ENCODE results near the gene LPO. TPM values are rescaled to one million over a fixed set of nuclear protein-coding genes. Genes with fewer than 3 reads are reported as not detected.

Gene LPO
- polyA plus RNA-seq, 3 donors, result 0.04 to 0.13 (median 0.09) TPM

DNA sequence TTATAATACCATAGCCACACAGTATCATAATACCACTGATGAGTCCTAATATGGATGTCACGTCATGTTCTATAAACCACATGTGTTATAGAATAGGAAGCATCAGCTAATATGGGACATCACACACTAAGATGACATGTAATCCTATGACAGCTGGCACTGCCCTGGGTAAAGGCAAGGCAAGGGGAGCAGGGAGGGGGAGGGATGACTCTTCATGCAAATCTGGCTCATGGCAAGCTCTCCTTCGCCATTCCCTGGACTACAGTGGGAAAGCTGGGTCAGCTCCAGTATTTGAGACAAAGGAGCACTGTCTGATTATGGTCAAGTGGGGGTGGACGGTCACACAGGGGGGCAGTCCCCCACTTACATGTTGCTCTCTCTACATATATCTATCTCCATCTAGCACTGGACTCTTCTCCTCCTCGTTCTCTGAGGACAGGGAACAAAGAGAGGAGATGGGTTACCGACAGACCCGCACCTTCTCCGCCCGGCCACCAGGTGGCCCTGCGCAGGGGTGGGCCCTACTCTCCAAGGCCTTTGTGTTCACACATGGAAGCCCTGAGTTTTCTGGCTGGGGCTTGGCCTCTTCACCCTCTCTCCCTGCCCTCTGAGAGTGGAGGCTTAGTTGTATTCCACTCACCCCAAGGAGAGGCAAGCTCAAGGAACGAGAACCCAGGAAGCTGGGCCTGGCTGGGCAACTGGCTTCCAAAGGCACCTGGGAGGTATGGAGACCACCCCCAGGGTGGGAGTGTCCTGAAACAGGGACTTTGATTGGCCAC, 65.8 kb downstream of the LPO start:
- no peak for DNase-seq

DNA sequence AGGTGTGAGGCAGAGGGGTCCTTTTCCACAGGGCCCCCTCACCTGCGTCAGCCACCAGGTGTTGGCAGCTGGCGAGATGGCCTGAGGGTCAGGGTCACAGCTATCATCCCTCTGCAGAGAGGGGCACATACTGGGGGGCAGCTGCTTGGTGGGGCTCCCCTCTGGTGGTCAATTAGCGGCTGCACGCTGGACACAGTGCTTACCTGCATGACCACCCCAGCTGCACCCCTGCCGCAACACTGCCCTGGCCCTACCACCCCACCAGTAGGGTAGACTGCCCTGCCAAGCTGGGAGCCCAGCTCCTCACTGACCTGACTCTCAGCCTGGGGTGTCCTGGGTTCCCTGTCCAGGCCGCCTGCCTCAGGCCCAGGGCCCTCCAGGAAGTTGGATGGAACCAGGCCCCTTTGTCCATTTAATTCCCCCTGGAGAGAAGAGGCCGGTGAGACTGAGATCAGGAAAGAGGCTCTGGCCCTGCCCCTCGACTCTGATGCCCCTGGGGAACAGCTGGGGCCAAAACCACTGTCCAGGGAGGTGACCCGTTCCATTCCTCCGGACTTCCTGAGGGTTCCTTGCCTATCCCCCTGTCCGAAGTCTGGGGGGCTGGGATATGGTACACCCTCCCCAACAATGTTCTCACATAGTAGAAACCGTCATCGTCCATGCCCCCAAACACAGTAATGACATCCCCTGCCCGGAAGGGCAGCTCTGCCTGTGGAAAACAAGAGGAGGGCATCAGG, 66.5 kb downstream of the LPO start:
- DNase-seq, result no peak

DNA sequence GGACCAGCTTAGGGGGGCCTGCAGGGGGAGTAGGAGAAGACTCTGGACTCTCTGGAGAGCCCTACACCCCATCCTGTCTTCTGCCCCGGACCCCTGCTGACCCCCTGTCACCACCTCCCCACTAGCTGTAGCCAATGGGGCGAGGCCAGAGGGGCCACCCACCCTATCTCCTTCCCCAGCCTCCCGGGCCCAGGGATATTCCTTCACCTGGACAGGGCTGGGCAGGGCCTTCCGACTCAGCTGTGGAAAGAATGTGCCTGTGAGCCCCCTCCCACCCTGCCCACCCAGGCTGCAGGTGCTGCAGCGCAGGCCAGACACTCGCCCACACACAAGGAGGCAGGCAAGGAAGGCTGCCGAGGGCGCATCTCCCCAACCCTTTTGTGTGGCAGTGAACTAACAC, 67.2 kb downstream of the LPO start:
- no peak for DNase-seq

DNA sequence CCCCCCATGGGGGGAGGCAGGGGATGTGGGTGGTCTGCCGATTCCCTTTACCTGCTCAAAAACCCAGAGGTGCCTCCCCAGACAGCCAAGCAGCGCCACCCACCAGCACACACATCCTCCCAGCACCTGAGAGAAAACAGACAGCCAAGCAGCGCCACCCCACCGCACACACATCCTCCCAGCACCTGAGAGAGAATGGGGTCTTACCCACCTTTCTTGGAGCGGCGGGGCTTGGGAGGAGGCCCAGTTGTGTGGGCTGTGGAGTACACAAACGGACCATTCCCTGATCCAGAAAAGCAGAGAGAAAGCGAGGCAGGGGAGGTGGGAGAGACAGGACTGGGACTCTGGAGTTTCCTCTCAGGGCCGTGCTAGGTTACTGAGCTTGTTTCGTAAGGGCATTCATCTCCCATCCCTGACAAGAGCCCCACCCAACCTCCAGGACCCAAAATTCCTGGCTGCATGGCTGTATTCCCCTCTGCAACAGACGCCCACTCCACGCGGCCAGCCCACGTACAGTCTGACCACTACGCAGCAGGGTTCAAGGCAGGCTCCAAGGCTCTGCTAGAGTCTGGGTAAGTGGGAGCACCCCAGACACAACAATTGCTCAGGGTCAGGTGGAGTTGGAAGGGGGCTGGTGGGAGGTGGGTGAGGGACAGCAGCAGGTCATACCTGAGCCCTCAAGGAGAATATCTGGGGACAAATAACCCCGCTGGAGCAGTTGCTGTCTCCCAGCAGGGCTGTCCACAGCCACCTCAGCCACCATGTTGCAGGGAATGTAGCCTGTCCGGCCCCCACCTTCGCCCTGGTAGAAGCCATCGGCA, 68.0 kb downstream of the LPO start:
- DNase-seq, result no peak

DNA sequence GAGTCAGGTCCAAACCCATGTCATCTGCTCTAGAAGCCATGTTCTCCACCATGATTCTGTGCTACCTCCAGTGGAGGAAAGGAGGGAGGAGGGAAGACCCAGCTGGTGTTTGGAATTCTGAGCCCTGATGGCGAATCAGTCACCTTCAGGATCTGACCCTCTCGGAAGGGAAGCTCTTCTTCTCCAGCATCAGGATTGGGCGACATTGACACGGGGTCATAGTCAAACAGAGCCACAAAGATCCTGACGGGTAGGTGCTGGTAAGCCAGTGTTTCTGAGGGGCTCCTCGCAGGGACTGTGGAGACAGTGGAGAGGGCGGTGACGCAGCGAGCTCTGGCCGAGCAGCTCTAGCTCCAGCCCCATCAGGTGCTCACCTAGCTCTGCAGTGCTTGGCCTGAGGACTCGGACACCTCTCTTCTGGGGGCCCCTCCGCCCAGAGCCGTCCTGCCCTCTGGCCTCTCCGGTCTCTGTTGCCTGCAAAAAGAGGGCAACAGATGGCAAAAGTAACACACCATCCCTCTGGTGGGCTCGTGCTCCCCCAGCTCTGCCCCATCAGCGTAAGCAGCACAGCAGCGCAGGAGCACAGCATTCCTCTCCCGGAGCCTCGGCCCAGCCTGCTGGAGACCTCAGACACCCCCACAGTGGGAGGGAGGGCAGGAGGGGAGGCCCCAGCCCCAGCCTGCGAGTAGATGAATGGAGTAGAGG, 69.2 kb downstream of the LPO start:
- DNase-seq, result no peak

DNA sequence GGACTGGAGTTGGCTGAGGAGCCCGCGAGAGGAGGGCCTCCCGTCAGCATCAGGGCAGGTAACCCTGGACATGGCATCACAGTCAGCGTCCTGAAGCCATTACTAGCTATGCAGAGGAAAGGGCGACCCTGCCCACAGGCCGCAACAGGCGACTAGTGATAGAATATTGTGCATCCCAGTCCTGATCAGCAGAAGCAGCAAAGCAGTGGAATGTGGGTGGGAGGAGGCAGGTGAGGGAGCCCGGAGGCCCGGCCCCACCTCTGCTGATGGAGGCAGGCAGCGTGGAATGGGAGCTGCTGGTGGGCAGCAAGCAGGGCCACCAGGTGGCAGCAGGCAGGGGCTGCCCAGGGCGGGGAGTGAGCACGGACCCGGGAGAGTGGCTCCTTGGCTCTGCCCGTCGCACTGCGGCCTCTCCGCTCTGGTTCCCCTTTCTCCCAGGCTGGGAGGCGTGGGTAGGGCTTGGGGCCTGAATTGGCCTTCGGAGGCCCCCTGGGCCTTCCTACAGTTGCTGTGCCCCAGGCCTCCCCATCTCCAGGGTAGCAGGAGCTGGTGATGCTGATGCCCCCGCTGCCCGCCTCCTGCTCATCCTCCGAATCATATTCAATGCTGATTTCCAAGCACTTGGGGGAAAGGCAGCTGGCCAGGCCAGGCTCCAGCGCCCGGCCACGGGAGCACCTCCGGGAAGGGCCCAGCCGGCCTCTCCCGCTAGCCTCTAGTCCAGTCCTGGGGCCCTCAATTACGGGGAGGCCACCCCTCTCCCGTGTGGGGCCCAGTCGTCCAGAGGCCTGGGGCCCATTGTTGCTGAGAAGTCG, 70.0 kb downstream of the LPO start:
- DNase-seq, result no peak

DNA sequence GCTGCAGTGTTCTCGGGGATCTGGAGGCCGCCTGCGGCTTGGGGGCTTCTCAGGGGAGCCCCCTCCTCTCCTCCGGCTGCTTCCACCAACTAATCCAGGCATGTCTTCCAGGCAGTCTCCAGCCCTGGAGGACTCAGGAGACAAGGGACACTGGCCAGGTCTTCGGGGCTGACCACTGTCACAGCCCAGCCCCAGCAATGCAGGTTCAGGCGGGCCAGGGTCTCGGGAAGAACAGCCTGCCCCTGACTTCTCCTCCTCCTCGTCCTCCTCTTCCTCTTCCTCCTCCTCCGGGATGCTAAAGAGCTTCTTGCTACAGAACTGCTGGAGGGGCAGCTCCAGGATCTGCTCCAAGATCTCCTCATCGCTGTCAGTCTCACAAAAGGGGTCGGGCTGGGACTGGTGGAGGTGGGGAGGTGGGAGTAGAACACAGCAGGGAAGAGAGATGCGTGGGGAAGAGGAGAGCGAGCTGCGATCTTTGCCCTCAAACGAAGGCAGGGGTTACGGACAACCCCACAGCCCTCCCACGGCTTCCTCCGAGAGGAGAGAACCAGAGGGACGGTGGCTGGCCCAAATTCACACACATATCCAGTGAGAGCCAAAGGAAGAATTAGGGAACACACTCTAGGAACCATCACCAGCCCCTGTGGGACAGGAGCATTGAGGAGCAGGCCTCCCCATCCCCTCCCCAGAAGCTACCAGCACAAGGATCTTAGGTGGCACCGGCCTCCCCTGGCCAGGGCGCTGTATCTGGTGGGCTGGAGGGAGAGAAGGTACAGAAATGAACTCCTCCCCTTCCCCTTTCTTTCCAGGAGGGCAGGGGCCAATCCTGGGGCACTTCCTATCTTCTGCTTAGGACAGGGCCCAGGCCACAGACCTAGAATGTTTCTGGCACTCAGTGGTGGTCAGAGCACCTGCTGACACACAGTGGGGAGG, 70.9 kb downstream of the LPO start:
- DNase-seq, result no peak

DNA sequence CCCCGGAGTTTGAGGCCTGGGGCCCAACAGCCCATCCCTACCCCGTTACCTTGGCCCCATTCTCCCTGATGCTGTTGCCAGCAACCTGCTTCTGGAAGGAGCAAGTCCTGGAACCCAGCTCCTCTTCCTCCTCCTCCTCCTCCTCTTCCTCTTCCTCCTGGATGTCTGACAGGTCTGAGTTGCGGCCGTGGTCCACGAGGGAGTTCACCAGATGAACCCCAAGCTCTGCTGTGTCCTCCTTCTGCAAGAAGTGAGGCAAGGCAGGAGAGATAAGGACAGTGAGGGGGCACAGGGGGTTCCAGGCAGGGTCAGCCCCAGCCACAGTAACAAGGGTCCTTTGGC, 71.5 kb downstream of the LPO start:
- no peak for DNase-seq

DNA sequence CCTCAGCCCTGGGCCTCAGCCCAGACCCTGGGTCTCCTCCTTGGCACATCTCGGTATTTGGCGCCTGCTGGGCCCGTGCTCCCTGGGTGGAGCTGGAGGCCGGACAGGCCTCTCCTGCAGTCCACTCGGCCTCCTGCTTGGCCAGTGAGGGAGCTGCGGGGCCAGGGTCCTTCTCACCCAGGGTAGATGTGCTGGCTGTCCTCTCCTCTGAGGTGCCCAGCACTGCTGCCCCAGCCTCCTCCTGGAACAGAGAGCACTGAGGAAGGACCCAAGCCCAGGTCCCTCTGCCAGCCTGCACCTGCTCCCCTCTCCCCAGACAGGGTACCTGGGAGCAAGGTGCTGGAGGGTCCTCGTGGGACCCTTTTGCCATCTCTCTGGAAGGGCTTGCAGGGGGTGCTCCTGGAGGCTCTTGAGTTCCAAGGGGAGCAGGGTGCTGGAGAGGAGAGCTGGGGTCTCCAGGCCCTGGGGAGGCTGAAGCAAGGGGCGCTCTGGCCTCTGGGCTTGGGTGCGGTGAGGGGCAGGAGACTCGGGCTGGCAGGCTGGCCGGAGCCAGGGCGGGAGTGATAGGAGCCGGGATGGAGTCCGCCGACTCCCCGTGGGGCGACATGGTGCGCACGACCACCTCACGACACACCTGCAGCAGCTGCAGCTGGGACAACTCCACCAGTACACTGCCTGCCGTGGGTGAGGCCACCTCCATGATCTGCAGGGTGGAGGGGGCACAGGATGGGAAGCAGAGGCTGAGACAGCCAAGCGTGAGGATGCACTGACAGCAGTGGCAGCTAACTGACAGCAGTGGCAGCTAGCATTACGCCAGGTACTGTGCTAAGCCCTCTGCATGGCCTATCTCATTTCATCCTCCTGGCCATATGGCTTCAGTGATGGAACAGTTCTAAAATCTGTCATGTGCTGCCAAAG, 72.4 kb downstream of the LPO start:
- DNase-seq, result no peak

DNA sequence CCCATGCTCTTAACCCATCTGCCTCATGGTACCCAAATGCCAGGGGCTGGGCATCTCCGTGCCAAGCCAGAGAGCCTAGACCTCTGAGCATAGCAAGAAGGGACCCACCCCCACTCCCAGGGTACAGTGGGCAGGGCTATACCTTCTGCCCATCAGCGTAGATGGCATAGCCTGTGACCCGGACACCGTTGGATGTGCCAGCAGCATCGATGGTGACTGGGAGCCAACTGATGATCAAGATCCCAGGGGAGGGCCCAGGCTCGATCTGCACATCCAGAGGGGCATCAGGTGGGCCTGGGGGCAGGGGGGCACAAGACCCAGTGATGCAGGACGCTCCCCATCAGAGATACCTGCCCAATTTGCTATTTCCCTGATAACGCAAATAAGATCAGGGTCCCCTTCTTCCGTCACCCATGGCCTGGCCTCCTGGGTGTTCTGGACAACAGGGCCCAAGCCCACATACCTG, 73.1 kb downstream of the LPO start:
- DNase-seq, result no peak

DNA sequence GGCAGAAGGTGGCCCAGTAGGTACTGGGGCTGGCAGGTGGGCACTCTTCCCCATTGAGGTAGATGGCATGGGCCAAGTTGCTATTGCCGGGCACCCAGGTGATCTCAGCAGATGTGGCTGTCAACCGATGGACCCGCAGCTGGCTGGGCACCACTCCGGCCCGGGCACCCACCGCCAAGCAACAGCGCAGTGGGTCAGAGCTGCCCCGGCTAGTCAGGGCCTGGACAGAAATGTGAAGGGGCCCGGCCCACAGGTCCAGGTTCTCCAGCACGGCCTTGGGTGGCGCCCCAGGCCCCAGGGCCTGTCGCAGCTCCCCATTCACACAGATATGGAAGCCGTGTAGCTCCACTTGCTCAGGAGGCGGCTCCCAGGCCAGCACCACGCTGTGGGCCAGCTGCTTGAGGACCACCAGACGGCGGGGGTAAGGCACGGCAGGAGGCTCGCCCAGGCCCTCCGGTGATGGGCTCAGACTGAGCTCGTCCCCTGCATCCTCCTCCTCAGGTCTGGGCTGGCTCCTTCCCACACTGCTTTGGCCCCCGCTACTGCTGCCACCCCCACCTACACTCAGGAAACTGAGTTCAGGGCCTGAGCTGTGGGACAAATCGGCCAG, 73.7 kb downstream of the LPO start:
- no peak for DNase-seq

DNA sequence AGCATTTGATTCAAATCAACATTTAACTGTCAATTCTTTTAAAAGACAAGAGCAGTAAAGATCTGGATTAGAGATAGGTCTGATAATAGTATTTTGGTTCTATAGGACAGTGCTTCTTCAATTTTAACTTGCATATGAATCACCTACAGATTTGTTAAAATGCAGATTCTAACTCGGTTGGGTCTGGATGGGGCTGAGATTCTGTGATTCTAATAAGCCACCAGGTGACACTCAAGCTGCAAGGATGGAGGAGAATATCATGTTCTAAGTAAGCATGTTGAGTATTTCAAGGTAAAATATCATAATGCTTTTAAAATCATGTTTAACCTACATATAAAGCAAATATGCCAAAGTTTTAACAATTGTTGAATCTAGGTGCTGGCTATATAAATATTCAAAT, 74.4 kb downstream of the LPO start:
- no peak for DNase-seq

DNA sequence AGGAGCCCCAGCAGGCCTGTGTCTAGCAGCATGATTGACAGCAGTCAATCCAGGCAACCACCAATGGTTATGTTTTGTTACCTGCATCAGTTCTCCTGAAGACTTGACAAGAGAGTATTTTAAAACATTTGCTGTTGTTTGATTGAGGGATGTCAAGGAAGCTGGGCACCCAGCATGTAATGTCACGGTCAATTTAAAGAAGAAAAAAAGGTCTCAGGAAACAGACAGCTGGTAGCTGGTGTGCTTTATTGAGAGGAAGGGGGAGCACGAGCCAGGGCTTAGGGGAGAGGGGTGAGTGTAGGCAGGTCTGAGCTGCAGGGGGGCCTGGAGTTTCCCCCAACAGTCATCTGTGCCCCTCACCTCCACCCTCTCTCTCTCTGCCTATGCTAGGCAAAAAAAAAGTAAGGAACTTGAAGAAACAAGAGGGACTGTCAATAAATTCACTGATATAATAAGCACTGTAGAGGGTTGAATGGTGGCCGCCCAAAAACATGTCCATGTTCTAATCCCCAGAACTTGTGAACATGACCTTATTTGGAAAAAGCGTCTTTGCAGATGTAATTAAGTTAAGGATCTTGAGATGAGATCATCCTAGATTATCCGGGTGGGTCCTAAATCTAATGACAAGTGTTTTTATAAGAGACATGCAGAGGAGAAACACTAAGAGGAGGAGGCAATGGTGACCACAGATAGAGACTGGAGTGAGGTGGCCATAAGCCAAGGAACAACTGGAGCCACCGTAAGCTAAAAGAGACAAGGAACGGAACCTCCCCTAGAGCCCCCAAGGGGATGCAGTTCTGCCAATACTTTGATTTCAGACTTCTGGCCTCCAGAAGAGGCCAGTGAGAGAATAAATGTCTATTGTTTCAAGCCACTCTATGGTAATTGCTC, 75.7 kb downstream of the LPO start:
- no peak for DNase-seq

DNA sequence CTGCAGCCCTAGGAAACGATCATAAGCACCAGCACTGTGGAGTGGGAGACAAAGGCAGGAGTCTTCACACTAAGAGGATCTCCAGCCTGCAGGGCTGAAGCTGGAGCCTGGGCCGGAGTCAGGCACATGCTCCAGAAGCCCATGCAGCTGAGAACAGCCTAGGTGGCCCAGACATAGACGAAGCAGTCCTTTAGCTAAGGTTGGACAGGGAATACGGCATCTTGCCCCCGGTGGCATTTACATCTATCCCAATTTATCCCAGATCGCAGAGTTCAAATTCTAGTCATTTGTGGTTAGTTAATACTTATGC, 76.3 kb downstream of the LPO start:
- no peak for DNase-seq

DNA sequence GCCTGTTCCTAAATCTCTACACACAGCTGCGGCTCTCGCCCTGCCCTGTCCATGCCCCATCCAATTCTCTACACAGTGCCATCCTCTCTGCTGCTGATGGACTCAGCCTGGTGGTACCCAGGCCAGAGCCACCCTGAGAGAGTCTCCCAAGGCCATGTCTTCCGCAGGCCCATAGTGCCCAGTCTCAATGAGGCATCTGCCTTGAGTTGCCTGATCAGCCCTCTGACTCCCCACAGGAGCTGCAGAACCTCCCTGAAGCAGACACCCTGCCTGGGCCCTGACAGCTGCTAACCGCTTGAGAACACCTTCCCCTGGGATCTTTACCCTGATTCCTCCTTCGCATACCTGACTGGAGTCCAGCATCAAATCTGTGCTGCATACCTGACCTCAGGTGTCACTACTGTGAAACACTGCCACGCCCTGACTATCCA, 76.9 kb downstream of the LPO start:
- DNase-seq, result no peak

DNA sequence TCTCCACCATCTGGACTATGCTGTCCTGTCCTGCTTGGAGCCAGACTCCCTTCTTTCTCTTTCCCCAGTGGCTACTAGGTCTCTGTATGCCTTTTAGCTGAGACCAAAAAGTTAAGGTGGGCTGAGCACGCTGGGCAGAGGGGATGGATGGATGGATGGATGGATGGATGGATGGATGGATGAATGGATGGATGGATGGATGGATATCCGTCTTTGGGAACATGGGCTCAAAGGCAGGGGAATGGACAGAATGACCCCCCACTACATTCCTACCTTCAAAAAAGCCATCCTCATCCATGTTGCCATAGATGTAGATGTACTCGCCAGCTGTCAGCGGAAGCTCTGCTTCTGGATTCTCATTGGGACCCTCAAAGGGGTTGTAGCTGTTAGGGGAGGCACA, 77.4 kb downstream of the LPO start:
- no peak for DNase-seq

DNA sequence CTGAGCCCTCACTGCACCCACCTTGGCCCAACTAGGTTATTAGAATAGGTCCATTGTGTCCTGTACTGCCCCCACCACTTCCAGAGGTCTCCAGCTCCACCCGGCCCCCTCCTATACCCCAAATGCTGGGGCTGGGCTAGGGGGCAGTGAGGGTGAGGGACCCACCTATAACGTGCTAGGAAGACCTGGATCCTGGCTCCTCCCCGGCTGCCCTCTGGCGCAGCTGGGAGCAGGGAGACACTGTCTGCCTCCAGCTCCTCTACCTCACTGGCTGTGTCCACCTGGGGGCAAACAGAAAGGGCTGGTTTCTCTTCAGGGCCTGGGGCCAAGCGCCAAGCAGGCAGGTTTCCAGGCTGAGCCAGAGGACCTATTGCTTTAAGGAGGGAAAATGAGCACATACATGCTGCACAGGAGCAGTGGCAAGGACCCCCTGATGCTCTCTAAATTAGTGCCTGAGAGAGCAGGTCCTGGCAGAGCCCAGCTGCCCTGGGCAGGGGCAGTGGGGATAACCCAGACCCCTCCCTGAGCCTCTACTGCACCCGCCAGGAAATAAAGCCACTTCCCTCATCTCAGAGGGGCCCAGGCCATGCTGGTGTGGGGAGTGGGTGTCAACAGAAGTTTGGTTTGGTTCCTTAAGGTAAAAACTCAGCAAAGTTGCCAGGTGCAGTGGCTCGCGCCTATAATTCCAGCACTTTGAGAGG, 78.0 kb downstream of the LPO start:
- no peak for DNase-seq
